NB4 (cell line): Measurements from ENCODE around the gene SLC37A3.

Experiments
- POLR2A ChIP-seq: IDR thresholded peaks from 2 replicates; pipeline ENCODE4 v1.6.1; 2011; ENCODE audit warnings: mild to moderate bottlenecking; ENCODE audit not compliant: insufficient read length; ENCODE audit errors: extremely low read depth
- TF ChIP-seq, protein P1 (sequence below): IDR thresholded peaks from one replicate; pipeline ENCODE4 v1.5.1; 2012; ENCODE audit warnings: low read depth, low read length

DNA sequence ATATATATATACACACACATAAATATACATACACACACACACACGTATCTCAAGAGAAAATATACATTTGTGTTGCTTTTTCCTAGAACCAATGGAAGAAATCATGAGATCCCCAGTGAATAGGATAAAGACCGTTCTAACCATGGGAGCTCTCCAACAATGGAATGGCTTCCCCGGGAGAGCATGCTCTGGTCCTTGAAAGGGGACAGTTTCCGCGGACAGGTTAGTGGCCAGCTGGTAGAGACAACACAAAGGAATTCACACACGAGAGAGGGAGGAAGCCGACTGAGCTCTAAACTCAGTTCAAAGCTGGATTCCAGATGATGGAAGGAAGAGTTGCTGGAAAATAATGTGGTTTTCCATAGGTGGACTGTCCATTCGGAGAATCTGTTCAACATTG is 72.7 kb downstream of the SLC37A3 start:
- TF ChIP-seq, protein P1, sequence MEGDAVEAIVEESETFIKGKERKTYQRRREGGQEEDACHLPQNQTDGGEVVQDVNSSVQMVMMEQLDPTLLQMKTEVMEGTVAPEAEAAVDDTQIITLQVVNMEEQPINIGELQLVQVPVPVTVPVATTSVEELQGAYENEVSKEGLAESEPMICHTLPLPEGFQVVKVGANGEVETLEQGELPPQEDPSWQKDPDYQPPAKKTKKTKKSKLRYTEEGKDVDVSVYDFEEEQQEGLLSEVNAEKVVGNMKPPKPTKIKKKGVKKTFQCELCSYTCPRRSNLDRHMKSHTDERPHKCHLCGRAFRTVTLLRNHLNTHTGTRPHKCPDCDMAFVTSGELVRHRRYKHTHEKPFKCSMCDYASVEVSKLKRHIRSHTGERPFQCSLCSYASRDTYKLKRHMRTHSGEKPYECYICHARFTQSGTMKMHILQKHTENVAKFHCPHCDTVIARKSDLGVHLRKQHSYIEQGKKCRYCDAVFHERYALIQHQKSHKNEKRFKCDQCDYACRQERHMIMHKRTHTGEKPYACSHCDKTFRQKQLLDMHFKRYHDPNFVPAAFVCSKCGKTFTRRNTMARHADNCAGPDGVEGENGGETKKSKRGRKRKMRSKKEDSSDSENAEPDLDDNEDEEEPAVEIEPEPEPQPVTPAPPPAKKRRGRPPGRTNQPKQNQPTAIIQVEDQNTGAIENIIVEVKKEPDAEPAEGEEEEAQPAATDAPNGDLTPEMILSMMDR, result no peak
- no peak for TF ChIP-seq POLR2A
